ENCODE results near the gene NTRK2.

The NTRK2 gene

GRCh38 chr9:84851935-84852585 lies 182.5 kb downstream of the NTRK2 start:
- no peak for DNase-seq (ENCODE audit: low read depth)

GRCh38 chr9:84852617-84853301 lies 183.2 kb downstream of the NTRK2 start:
- DNase-seq (ENCODE audit: low read depth): no peak

GRCh38 chr9:84856181-84856632 lies 186.7 kb downstream of the NTRK2 start:
- DNase-seq (ENCODE audit: low read depth): no peak

GRCh38 chr9:84857211-84857610 lies 187.7 kb downstream of the NTRK2 start:
- no peak for DNase-seq (ENCODE audit: low read depth)

- DNase-seq (ENCODE audit: low read depth): no peak
These were observed 188.8 kb downstream of the NTRK2 start for GRCh38 chr9:84858364-84858763.

GRCh38 chr9:84860249-84861115 lies 191.0 kb downstream of the NTRK2 start:
- no peak for DNase-seq (ENCODE audit: low read depth)

- no peak for DNase-seq (ENCODE audit: low read depth)
These were observed 191.9 kb downstream of the NTRK2 start for GRCh38 chr9:84861455-84861854.

- DNase-seq (ENCODE audit: low read depth): no peak
These were observed 192.8 kb downstream of the NTRK2 start for GRCh38 chr9:84862308-84862707.

GRCh38 chr9:84862810-84863287 lies 193.3 kb downstream of the NTRK2 start:
- no peak for DNase-seq (ENCODE audit: low read depth)

GRCh38 chr9:84863372-84863771 lies 193.8 kb downstream of the NTRK2 start:
- no peak for DNase-seq (ENCODE audit: low read depth)

- no peak for DNase-seq (ENCODE audit: low read depth)
These were observed 197.1 kb downstream of the NTRK2 start for GRCh38 chr9:84866396-84867175.

- DNase-seq (ENCODE audit: low read depth): no peak
These were observed 197.7 kb downstream of the NTRK2 start for GRCh38 chr9:84867186-84867585.

- DNase-seq (ENCODE audit: low read depth): no peak
These were observed 199.6 kb downstream of the NTRK2 start for GRCh38 chr9:84869091-84869490.

GRCh38 chr9:84871983-84872382 lies 202.5 kb downstream of the NTRK2 start:
- DNase-seq (ENCODE audit: low read depth): no peak

- DNase-seq (ENCODE audit: low read depth): no peak
These were observed 204.5 kb downstream of the NTRK2 start for GRCh38 chr9:84874022-84874421.

GRCh38 chr9:84874596-84874995 lies 205.1 kb downstream of the NTRK2 start:
- no peak for DNase-seq (ENCODE audit: low read depth)

GRCh38 chr9:84875193-84875592 lies 205.7 kb downstream of the NTRK2 start:
- DNase-seq (ENCODE audit: low read depth): no peak

- no peak for DNase-seq (ENCODE audit: low read depth)
These were observed 210.1 kb downstream of the NTRK2 start for GRCh38 chr9:84879631-84880030.

- DNase-seq (ENCODE audit: low read depth): no peak
These were observed 211.3 kb downstream of the NTRK2 start for GRCh38 chr9:84880835-84881234.

- DNase-seq (ENCODE audit: low read depth): no peak
These were observed 217.3 kb downstream of the NTRK2 start for GRCh38 chr9:84886866-84887265.

GRCh38 chr9:84891924-84892323 lies 222.4 kb downstream of the NTRK2 start:
- no peak for DNase-seq (ENCODE audit: low read depth)

Data from stimulated activated CD8-positive, alpha-beta memory T cell treated with anti-CD3 and anti-CD28 coated beads, Interleukin-12 subunit alpha, Interleukin-12 subunit beta, amount 100 ng/mL, for 4 hours (primary cell).